ENCODE measurements around the gene PHF1.

PHF1 gene

GRCh38 chr6:33433544-33434191 lies 22.9 kb downstream of the PHF1 start:
- no peak for DNase-seq

GRCh38 chr6:33434961-33435360 lies 24.1 kb downstream of the PHF1 start:
- no peak for DNase-seq

GRCh38 chr6:33437666-33438065 lies 26.9 kb downstream of the PHF1 start:
- DNase-seq = no peak

DNA sequence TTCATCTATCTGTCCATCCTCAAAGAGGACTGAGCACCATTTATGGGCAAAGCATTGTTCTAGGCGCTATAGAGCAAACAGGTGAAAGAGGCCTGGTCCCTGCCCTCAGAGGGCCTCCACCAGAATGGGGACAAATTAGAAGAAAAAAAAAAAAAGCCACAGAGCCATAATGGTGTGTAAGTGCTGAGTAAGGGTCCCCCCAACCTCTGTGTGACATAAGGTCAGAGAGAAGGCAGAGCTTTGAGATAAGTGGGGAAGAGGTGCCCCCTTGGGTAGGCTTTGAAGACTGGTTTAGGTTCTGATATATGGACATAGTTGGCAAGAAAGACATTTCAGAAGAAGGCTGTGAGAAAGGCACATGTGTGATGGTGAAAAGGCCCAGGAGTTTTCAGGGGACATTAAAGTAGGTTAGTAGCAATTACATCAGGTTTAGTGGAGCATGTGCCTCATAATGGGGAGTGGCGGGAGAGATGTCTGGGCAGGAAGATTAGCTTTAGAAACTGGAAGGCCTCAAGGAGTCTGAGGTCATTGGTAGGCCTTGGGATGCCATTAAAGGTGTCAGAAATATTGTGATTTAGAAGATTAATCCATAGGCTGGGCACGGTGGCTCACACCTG lies 28.3 kb downstream of the PHF1 start:
- DNase-seq = no peak

DNA sequence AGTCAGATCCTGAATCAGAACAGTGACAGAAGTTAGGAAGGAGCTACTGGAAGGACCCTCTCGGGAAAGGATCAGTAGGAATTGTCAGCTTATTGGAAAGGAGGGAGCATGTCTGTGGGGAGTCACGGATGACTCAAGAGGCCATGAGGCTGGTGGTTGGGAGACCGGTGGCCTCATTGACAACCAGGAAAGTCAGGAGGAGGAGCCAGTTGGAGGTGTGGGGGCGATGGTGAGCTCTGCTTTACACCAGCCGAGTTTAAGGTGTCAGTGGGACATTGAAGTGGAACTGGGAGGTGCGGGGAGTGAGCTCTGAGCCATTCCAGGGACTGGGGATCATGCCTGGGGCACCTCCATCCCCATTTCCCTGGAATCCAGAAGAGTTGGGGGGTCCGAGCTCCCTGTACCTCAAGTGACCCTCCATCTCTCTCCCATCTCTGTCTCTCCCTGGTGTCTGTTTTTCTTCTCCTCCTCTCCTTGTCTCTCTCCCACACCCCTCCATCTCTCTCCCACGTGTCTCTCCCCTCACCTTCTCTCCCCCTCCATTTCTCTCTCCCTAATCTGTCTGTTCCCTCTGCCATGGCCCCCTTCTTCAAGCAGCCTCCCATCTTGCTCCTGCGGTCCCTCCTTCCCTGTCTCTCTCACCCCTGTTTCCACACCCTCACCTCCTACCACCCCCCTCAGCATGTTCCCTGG lies 29.3 kb downstream of the PHF1 start:
- DNase-seq = no peak

- no peak for DNase-seq
Measured at GRCh38 chr6:33440649-33441309, 30.0 kb downstream of the PHF1 start.

DNA sequence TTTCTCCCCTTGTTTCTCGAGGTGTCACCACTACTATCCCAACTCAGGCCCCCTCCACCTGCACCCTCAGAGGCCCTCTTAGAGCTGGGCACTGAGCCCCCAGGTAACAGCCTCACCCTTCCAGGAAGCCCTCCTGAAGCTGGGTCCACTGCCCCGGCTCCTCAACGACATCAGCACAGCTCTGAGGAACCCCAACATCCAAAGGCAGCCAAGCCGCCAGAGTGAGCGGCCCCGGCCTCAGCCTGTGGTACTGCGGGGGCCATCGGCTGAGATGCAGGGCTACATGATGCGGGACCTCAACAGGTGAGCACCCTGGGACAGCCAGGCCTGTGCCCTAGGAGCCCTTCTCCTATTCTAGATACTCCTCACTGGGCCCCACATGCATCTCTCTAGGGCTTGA lies 30.6 kb downstream of the PHF1 start:
- no peak for DNase-seq

GRCh38 chr6:33442283-33442682 lies 31.5 kb downstream of the PHF1 start:
- no peak for DNase-seq

DNA sequence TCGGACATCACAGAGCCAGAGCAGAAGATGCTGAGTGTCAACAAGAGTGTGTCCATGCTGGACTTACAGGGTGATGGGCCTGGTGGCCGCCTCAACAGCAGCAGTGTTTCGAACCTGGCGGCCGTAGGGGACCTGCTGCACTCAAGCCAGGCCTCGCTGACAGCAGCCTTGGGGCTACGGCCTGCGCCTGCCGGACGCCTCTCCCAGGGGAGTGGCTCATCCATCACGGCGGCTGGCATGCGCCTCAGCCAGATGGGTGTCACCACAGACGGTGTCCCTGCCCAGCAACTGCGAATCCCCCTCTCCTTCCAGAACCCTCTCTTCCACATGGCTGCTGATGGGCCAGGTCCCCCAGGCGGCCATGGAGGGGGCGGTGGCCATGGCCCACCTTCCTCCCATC lies 32.2 kb downstream of the PHF1 start:
- DNase-seq = no peak

DNA sequence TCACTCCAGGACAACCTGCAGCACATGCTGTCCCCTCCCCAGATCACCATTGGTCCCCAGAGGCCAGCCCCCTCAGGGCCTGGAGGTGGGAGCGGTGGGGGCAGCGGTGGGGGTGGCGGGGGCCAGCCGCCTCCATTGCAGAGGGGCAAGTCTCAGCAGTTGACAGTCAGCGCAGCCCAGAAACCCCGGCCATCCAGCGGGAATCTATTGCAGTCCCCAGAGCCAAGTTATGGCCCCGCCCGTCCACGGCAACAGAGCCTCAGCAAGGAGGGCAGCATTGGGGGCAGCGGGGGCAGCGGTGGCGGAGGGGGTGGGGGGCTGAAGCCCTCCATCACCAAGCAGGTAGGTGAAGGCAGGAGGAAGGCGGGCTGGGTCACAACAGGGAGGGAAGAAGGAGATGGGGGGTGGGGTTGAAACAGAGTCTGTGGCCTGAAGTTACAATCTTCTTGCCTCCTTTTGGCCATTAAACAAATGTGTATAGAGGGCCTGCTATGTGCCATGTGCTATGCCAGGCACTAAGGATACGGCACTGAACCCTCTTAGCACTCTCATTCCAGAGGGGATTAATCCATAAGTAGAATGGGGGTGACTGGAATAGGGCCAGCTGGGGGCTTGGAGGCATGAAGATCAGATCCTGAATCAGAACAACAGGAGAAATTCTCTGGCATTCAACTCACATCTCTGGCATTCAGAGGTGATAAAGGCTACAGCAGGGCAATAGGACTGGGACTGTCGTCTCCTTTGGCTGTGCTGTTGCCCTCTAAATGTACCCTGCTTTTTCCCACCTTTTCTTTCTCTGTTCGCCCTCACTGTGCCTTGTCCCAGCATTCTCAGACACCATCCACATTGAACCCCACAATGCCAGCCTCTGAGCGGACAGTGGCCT lies 33.0 kb downstream of the PHF1 start:
- DNase-seq = no peak

- no peak for DNase-seq
Measured at GRCh38 chr6:33445119-33445603, 34.3 kb downstream of the PHF1 start.

GRCh38 chr6:33446356-33446755 lies 35.5 kb downstream of the PHF1 start:
- DNase-seq = no peak

GRCh38 chr6:33450434-33450833 lies 39.6 kb downstream of the PHF1 start:
- DNase-seq = no peak

DNA sequence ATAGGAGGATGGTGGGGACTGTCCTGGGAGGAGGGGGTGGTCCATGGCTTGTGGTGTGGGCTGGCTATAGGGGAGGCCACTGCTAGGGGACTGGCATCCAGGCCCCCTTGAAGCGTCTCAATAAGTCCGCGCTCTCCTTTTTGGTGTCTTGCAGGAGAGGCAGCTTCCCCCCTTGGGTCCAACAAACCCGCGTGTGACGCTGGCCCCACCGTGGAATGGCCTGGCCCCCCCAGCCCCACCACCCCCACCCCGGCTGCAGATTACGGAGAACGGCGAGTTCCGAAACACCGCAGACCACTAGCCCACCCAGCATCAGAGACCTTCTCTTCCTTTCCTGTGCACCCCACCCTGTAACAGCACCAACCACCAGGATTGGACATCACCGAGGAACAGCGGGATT lies 40.8 kb downstream of the PHF1 start:
- DNase-seq = no peak

DNA sequence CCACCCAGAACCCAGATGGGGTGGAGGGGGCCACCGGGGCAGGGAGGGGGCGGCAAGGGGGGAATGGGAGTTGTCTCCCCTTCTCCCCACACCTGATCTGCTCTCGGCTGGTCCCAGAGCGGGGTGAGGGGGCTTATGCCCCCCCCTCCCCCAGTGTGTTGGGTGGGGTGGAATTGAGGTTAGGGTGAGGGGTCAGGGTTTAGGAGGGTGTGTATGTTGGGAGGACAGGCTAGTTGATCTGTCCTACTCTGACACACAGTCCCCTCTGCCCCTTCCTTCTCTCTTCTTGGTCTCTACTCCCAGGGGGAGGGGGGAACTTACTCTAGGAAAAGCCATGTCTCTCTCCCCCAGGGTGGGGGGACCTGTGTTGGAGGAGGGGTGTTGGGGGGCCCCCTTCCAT lies 41.7 kb downstream of the PHF1 start:
- no peak for DNase-seq

- DNase-seq = no peak
Measured at GRCh38 chr6:33453393-33454008, 42.7 kb downstream of the PHF1 start.

DNA sequence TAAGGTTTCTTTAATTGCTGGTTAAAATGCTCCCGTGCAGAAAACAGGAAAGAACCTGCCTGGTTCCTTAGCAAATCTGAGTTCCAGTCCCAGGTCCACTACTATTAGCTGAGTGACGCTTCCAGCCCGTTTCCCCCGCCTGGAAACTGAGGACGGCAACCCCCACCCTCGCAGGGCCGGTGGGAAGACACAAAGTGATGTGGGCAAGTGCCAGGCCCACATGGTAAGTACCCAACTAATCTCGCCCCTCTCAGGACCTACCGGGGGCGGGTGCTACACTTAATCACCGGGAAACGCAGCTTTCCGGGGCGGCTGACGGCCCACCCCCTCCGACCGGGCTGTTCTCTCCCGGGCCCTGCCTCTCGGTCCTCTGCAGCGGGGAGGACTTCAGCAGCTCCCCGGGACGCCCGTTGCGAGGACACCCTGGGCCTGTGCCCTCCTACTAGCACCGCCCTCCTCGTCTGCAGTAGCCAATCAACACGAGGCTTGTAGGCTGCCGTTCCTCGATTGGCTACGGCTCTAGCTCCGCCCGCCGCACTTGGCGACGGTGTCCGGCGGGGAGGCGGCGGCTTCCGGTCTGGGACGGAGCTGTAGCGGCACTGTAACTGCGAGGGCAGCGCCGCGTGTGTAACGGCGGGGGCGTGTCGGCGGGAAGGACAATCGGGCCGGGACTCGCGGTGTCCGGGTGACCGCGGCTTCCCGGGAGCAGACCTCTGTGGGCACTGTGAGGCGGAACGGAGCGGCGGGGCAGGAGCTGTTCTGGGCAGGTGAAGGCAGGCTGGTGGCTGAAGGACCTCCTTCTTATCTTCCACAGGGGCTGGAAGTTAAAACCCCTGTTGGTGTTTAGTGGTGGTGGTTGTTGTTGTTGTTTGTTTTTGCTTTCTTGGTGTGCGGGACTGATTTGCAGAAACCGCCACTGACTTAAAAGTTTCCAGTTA lies 43.5 kb downstream of the PHF1 start, which contains the start of gene ZBTB9:
Gene ZBTB9, plus strand, starts transcription at position 568 of the 938 bp plus-strand sequence. CDS start 525 bp downstream, outside the sequence.
- peak; percentile 94 for DNase-seq

- no peak for DNase-seq
Measured at GRCh38 chr6:33455051-33455450, 44.2 kb downstream of the PHF1 start.

DNA sequence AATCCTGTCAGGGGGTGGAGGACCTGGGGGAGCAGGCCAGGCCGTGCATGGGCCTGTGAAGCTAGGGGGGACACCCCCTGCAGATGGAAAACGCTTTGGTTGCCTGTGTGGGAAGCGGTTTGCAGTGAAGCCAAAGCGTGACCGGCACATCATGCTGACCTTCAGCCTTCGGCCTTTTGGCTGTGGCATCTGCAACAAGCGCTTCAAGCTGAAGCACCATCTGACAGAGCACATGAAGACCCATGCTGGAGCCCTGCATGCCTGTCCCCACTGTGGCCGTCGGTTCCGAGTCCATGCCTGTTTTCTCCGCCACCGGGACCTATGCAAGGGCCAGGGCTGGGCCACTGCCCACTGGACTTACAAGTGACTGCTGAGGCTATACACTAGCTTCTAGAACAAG lies 45.3 kb downstream of the PHF1 start:
- no peak for DNase-seq

GRCh38 chr6:33458676-33459075 lies 47.9 kb downstream of the PHF1 start:
- DNase-seq = no peak

DNA sequence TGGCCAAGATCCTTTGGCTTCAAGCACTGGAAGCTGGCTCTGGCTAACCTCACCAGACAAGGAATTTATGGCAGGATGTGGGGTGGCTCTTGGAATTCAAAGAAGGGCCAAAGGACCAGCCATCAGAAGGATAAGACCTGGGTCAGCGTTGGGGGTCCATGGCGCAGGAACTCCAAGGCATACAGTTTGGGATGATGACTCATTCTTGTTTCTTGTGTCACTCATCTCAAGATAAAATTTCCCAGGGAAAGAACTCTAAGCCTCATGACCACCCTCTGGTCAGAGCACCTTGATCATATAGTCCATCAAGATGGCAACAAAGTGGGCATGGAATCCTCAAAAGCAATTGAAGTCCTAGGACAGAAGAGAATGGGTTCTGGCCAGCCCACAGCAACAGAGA lies 48.4 kb downstream of the PHF1 start:
- DNase-seq = no peak

Data from NCI-H2029 (cell line).